ENCODE measurements around the gene RNF175. TPM values are rescaled to one million over a fixed set of nuclear protein-coding genes. Genes with fewer than 3 reads are reported as not detected.
"Not testable (repeated sequence)": the region's sequence is repeated elsewhere in the genome, so short reads cannot be mapped to it uniquely, and the experiment has no call there.

The RNF175 gene
- total RNA-seq, 1 experiment from 2014 or later = not detected

GRCh38 chr4:153676486-153676885 lies 83.3 kb downstream of the RNF175 start:
- Histone ChIP-seq H3K9me2 (ENCODE audit: insufficient read depth) (no peaks in the 10 kb centered on the region), H3K27me3 (ENCODE audit: insufficient read depth, low read depth) (no peaks in the 10 kb centered on the region), H3F3A (ENCODE audit: insufficient read depth, low read depth) (no peaks in the 10 kb centered on the region), H2AFZ (no peak overlapping the region), H3K27ac (no peak overlapping the region), H3K4me1 (replicated peaks; ENCODE audit: insufficient read depth) (no peaks in the 10 kb centered on the region), H3K9me3 (ENCODE audit: insufficient read depth, low read depth) (no peaks in the 10 kb centered on the region; the same call in 1 of the 2 replicates), H3K79me2 (ENCODE audit: low read depth) (no peaks in the 10 kb centered on the region), H4K20me1 (ENCODE audit: insufficient read depth) (no peaks in the 10 kb centered on the region), H3K4me2 (no peak overlapping the region), H3K36me3 (ENCODE audit: low read depth) (no peaks in the 10 kb centered on the region), H3K4me3 (no peak overlapping the region)
- TF ChIP-seq CTCF (conservative IDR thresholded peaks at IDR 0.05) (no peak), EZH2 (IDR thresholded peaks at IDR 0.05; ENCODE audit: low read depth) (no peak)
- ChIA-PET CTCF (no interaction called here), POLR2A (ENCODE audit: unreplicated experiment) (no interaction called here)
- no peak for DNase-seq
- no TSS peak for BruUV-seq (replicated peaks)
- intact Hi-C loops (cut with micrococcal nuclease; ENCODE audit: unreplicated experiment) = no loop called here

GRCh38 chr4:153669838-153670237 lies 90.0 kb downstream of the RNF175 start:
- no peaks in the 10 kb centered on the region for H3K27me3 ChIP-seq (ENCODE audit: insufficient read depth, low read depth)
- no TSS peak for BruUV-seq (replicated peaks)

GRCh38 chr4:153668647-153669046 lies 91.2 kb downstream of the RNF175 start:
- H4K20me1 ChIP-seq (ENCODE audit: insufficient read depth) = no peaks in the 10 kb centered on the region
- ChIA-PET POLR2A (ENCODE audit: unreplicated experiment) (no interaction called here), CTCF (no interaction called here)
- no peaks in the 10 kb centered on the region for H3K27me3 ChIP-seq (ENCODE audit: insufficient read depth, low read depth)
- H3K4me1 ChIP-seq (replicated peaks; ENCODE audit: insufficient read depth) = no peaks in the 10 kb centered on the region
- H3K4me2 ChIP-seq = no peak overlapping the region
- H3K27ac ChIP-seq = no peak overlapping the region
- H3F3A ChIP-seq (ENCODE audit: insufficient read depth, low read depth) = no peaks in the 10 kb centered on the region
- no peak overlapping the region for H2AFZ ChIP-seq
- H3K36me3 ChIP-seq (ENCODE audit: low read depth) = no peaks in the 10 kb centered on the region
- no peaks in the 10 kb centered on the region for H3K79me2 ChIP-seq (ENCODE audit: low read depth)
- intact Hi-C loops (cut with micrococcal nuclease; ENCODE audit: unreplicated experiment) = no loop called here
- no peak for DNase-seq
- no peak overlapping the region for H3K4me3 ChIP-seq
- BruUV-seq (replicated peaks) = no TSS peak
- TF ChIP-seq CTCF (conservative IDR thresholded peaks at IDR 0.05) (no peak), EZH2 (IDR thresholded peaks at IDR 0.05; ENCODE audit: low read depth) (no peak)
- H3K9me3 ChIP-seq (ENCODE audit: insufficient read depth, low read depth) = no peaks in the 10 kb centered on the region
- H3K9me2 ChIP-seq (ENCODE audit: insufficient read depth) = no peaks in the 10 kb centered on the region

More at GRCh38 chr4:153669838-153670237, 90.0 kb downstream of the RNF175 start:
- Histone ChIP-seq H3F3A (ENCODE audit: insufficient read depth, low read depth) (no peaks in the 10 kb centered on the region), H3K36me3 (ENCODE audit: low read depth) (no peaks in the 10 kb centered on the region), H3K9me2 (ENCODE audit: insufficient read depth) (no peaks in the 10 kb centered on the region), H3K4me2 (no peak overlapping the region), H2AFZ (no peak overlapping the region), H3K79me2 (ENCODE audit: low read depth) (no peaks in the 10 kb centered on the region), H3K27ac (no peak overlapping the region), H3K4me1 (replicated peaks; ENCODE audit: insufficient read depth) (no peaks in the 10 kb centered on the region), H4K20me1 (ENCODE audit: insufficient read depth) (no peaks in the 10 kb centered on the region), H3K9me3 (ENCODE audit: insufficient read depth, low read depth) (no peaks in the 10 kb centered on the region), H3K4me3 (no peak overlapping the region)
- CTCF ChIA-PET = interaction anchor here (0.7 kb wide), 1 partner anchor 1179 kb away, joined by 3 read pairs; no protein-coding TSS in a partner anchor
- DNase-seq = no peak
- POLR2A ChIA-PET (ENCODE audit: unreplicated experiment) = no interaction called here
- no peak for TF ChIP-seq CTCF (conservative IDR thresholded peaks at IDR 0.05)
- TF ChIP-seq EZH2 (IDR thresholded peaks at IDR 0.05; ENCODE audit: low read depth) = no peak
- intact Hi-C loops (cut with micrococcal nuclease; ENCODE audit: unreplicated experiment) = no loop called here

- H3K4me3 ChIP-seq; H3K27me3 ChIP-seq (ENCODE audit: insufficient read depth, low read depth); H4K20me1 ChIP-seq (ENCODE audit: insufficient read depth); H3K9me3 ChIP-seq (ENCODE audit: insufficient read depth, low read depth); POLR2A ChIA-PET (ENCODE audit: unreplicated experiment); BruUV-seq (replicated peaks); H3K9me2 ChIP-seq (ENCODE audit: insufficient read depth); intact Hi-C loops (cut with micrococcal nuclease; ENCODE audit: unreplicated experiment); CTCF ChIA-PET; H3F3A ChIP-seq (ENCODE audit: insufficient read depth, low read depth); H3K27ac ChIP-seq; H3K79me2 ChIP-seq (ENCODE audit: low read depth); H3K4me2 ChIP-seq; DNase-seq; H3K4me1 ChIP-seq (replicated peaks; ENCODE audit: insufficient read depth); H2AFZ ChIP-seq; H3K36me3 ChIP-seq (ENCODE audit: low read depth): not testable (repeated sequence)
These were observed 93.3 kb downstream of the RNF175 start for GRCh38 chr4:153666505-153666904.
